COLO829 (cell line): ENCODE data around the gene OMP.

Experiments used
- DNase-seq: peaks from one replicate; pipeline ENCODE4 v3.0.0; 2012; ENCODE audit warnings: low spot score

Gene OMP

GRCh38 chr11:77087723-77088225, 14.9 kb upstream of the OMP start:
- DNase-seq: no peak

- no peak for DNase-seq
These were observed 14.2 kb upstream of the OMP start for GRCh38 chr11:77088236-77089003.

- no peak for DNase-seq
These were observed 13.6 kb upstream of the OMP start for GRCh38 chr11:77089004-77089545.

- no peak for DNase-seq
These were observed 12.6 kb upstream of the OMP start for GRCh38 chr11:77090046-77090372.

- DNase-seq: no peak
These were observed 12.1 kb upstream of the OMP start for GRCh38 chr11:77090373-77091111.

GRCh38 chr11:77091146-77091940, 11.3 kb upstream of the OMP start:
- DNase-seq: peak; percentile 64

GRCh38 chr11:77092382-77092781, 10.3 kb upstream of the OMP start:
- DNase-seq: no peak

GRCh38 chr11:77093056-77093891, 9.4 kb upstream of the OMP start:
- DNase-seq: no peak

GRCh38 chr11:77093987-77094840, 8.4 kb upstream of the OMP start:
- DNase-seq: no peak

GRCh38 chr11:77094841-77095365, 7.7 kb upstream of the OMP start:
- no peak for DNase-seq

GRCh38 chr11:77095551-77096490, 6.8 kb upstream of the OMP start:
- no peak for DNase-seq

- no peak for DNase-seq
These were observed 6.0 kb upstream of the OMP start for GRCh38 chr11:77096591-77097019.

GRCh38 chr11:77097180-77097579, 5.5 kb upstream of the OMP start:
- peak; percentile 35 for DNase-seq

- DNase-seq: no peak
These were observed 2.2 kb upstream of the OMP start for GRCh38 chr11:77100166-77101042.

- DNase-seq: peak; percentile 42
These were observed 1.6 kb upstream of the OMP start for GRCh38 chr11:77101043-77101537.

GRCh38 chr11:77103319-77103718, 679 bp downstream of the OMP start:
- DNase-seq: no peak

GRCh38 chr11:77104727-77105126, 2.1 kb downstream of the OMP start:
- DNase-seq: no peak

GRCh38 chr11:77106321-77106720, 3.7 kb downstream of the OMP start:
- no peak for DNase-seq
